Pons (tissue), 1 donor: ENCODE data around the gene PLS3.

Experiments
- DNase-seq: peaks from one replicate; pipeline ENCODE4 v3.0.0-alpha.2; 2016; ENCODE audit warnings: low spot score

The PLS3 gene

GRCh38 chrX:115694028-115694427, 133.1 kb downstream of the PLS3 start:
- no peak for DNase-seq

GRCh38 chrX:115696039-115696438, 135.1 kb downstream of the PLS3 start:
- DNase-seq: no peak

- peak; percentile 1 for DNase-seq
These were observed 136.0 kb downstream of the PLS3 start for GRCh38 chrX:115696939-115697338.

GRCh38 chrX:115697806-115698205, 136.8 kb downstream of the PLS3 start:
- no peak for DNase-seq
